ENCODE measurements around the gene CCDC187.

Gene CCDC187

GRCh38 chr9:136247551-136247916, 56.4 kb downstream of the CCDC187 start:
- DNase-seq (ENCODE audit: extremely low read depth, low read depth), result no peak
- TF ChIP-seq CTCF (IDR thresholded peaks at IDR 0.05; ENCODE audit: low read depth, low read length, missing control alignments), result no peak
- no peak overlapping the region for H3K4me3 ChIP-seq (replicated peaks; ENCODE audit: low read depth, low read length)

- no peak overlapping the region for H3K4me3 ChIP-seq (replicated peaks; ENCODE audit: low read depth, low read length)
- DNase-seq (ENCODE audit: extremely low read depth, low read depth), result no peak
- no peak for TF ChIP-seq CTCF (IDR thresholded peaks at IDR 0.05; ENCODE audit: low read depth, low read length, missing control alignments)
These were observed 56.9 kb downstream of the CCDC187 start for GRCh38 chr9:136246849-136247550.

GRCh38 chr9:136245219-136246150, 58.4 kb downstream of the CCDC187 start, which contains the start of gene QSOX2:
Gene QSOX2 (minus strand): TSS chr9:136245812. CDS start chr9:136245803, 9 bp downstream.
- peak within 1 kb of the TSS; percentile 86 for H3K4me3 ChIP-seq (replicated peaks; ENCODE audit: low read depth, low read length)
- TF ChIP-seq CTCF (IDR thresholded peaks at IDR 0.05; ENCODE audit: low read depth, low read length, missing control alignments), result no peak
- DNase-seq (ENCODE audit: extremely low read depth, low read depth), result no peak

- no peak for TF ChIP-seq CTCF (IDR thresholded peaks at IDR 0.05; ENCODE audit: low read depth, low read length, missing control alignments)
- DNase-seq (ENCODE audit: extremely low read depth, low read depth), result no peak
- H3K4me3 ChIP-seq (replicated peaks; ENCODE audit: low read depth, low read length), result peak overlapping the region; percentile 86
These were observed 59.0 kb downstream of the CCDC187 start for GRCh38 chr9:136244969-136245218.

- no peak for DNase-seq (ENCODE audit: extremely low read depth, low read depth)
- H3K4me3 ChIP-seq (replicated peaks; ENCODE audit: low read depth, low read length), result peak overlapping the region; percentile 86
- no peak for TF ChIP-seq CTCF (IDR thresholded peaks at IDR 0.05; ENCODE audit: low read depth, low read length, missing control alignments)
These were observed 59.5 kb downstream of the CCDC187 start for GRCh38 chr9:136244122-136244968.

GRCh38 chr9:136243631-136244030, 60.3 kb downstream of the CCDC187 start:
- TF ChIP-seq CTCF (IDR thresholded peaks at IDR 0.05; ENCODE audit: low read depth, low read length, missing control alignments), result no peak
- no peak for DNase-seq (ENCODE audit: extremely low read depth, low read depth)
- H3K4me3 ChIP-seq (replicated peaks; ENCODE audit: low read depth, low read length), result peak overlapping the region; percentile 86

All from HFF-Myc (cell line).